A673 (cell line): ENCODE data around the gene SLC19A1. TPM values are rescaled to one million over a fixed set of nuclear protein-coding genes. Genes with fewer than 3 reads are reported as not detected.

Experiments
- BruUV-seq: library from RNA; stranded (reverse); fragments of 400-500 nt; replicated peaks from 2 replicates; lab custom pipeline; 2021; lab: Mats Ljungman, UMichigan
- CTCF ChIA-PET: fragments of 300-600 bp; sonication (Branson Sonifier 250); formaldehyde crosslinking; loops from one replicate; lab custom pipeline; 2022; ENCODE audit warnings: antibody characterized with exemption; lab: Charles Lee
- POLR2A ChIA-PET: fragments of 300-600 bp; sonication (Branson Sonifier 250); formaldehyde crosslinking; loops from one replicate; lab custom pipeline; 2022; ENCODE audit warnings: antibody characterized with exemption; ENCODE audit not compliant: low non-redundant PET; lab: Charles Lee
- DNase-seq: peaks from one replicate; pipeline ENCODE4 v3.0.0-alpha.2; 2015; ENCODE audit warnings: low spot score
- H3K27ac ChIP-seq: fragments of 200-600 bp; sonication (generic); 2 replicates; pipeline ENCODE4 v1.5.1; 2016; ENCODE audit warnings: mixed run types, low read depth, mild to moderate bottlenecking, mixed read lengths, antibody characterized with exemption, low read length; ENCODE audit not compliant: poor library complexity, severe bottlenecking
- H3K27me3 ChIP-seq: fragments of 200-600 bp; sonication (generic); replicated peaks from 2 replicates; pipeline ENCODE4 v1.6.1; 2017; ENCODE audit warnings: mixed run types, low read depth, mild to moderate bottlenecking, mixed read lengths, antibody characterized with exemption, low read length; ENCODE audit not compliant: insufficient read depth, poor library complexity
- H3K36me3 ChIP-seq: fragments of 200-600 bp; sonication (generic); 2 replicates; pipeline ENCODE4 v1.6.1; 2016; ENCODE audit warnings: mixed run types, mild to moderate bottlenecking, mixed read lengths, antibody characterized with exemption, low read length; ENCODE audit not compliant: insufficient read depth, poor library complexity, severe bottlenecking
- H3K4me1 ChIP-seq: fragments of 200-600 bp; sonication (generic); 2 replicates; pipeline ENCODE4 v1.6.1; 2017; ENCODE audit warnings: mixed run types, mild to moderate bottlenecking, mixed read lengths, antibody characterized with exemption, low read length; ENCODE audit not compliant: insufficient read depth, poor library complexity, severe bottlenecking
- H3K4me3 ChIP-seq: fragments of 200-600 bp; sonication (generic); 2 replicates; pipeline ENCODE4 v1.5.1; 2016; ENCODE audit warnings: low read depth, mixed run types, mild to moderate bottlenecking, mixed read lengths, low read length; ENCODE audit not compliant: poor library complexity, severe bottlenecking
- H3K9me3 ChIP-seq: fragments of 200-600 bp; sonication (generic); 2 replicates; pipeline ENCODE4 v1.6.1; 2016; ENCODE audit warnings: mixed run types, low read depth, mild to moderate bottlenecking, mixed read lengths, antibody characterized with exemption, low read length; ENCODE audit not compliant: poor library complexity, severe bottlenecking
- CTCF ChIP-seq: fragments of 300-800, 200-600 bp; sonication (generic); conservative IDR thresholded peaks from 2 replicates; pipeline ENCODE4 v1.5.1; 2017; ENCODE audit warnings: low read depth, mild to moderate bottlenecking, antibody characterized with exemption, low read length, moderate library complexity, mixed read lengths
- EZH2 ChIP-seq: fragments of 200-600 bp; sonication (generic); IDR thresholded peaks from 2 replicates; pipeline ENCODE4 v1.6.1; 2017; ENCODE audit warnings: borderline replicate concordance, low read depth, mild to moderate bottlenecking, mixed read lengths, antibody characterized with exemption, low read length; ENCODE audit not compliant: poor library complexity, severe bottlenecking
- intact Hi-C: fragments of 100-400 bp; cut with micrococcal nuclease; formaldehyde crosslinking; loops from one replicate; pipeline ENCODE4 v1.10.0; 2022; ENCODE audit not compliant: unreplicated experiment
- total RNA-seq: library from RNA; stranded (reverse); gene quantifications from 2 replicates; pipeline ENCODE4 v1.2.3, GENCODE V29; 2021

Gene SLC19A1
- total RNA-seq, 1 experiment from 2014 or later = 72.1 TPM

- no peaks in the 10 kb centered on the region for H3K36me3 ChIP-seq
- no peak overlapping the region for H3K27ac ChIP-seq
- intact Hi-C loops = no loop called here
- no peak overlapping the region for H3K4me3 ChIP-seq
- H3K9me3 ChIP-seq = no peaks in the 10 kb centered on the region
- DNase-seq = no peak
- no peaks in the 10 kb centered on the region for H3K27me3 ChIP-seq
- TF ChIP-seq CTCF = no peak
- no peak for TF ChIP-seq EZH2
- no peaks in the 10 kb centered on the region for H3K4me1 ChIP-seq
- BruUV-seq = no TSS peak
- ChIA-PET POLR2A (no interaction called here), CTCF (no interaction called here)
Measured at GRCh38 chr21:45497846-45498645, 44.2 kb downstream of the SLC19A1 start.

GRCh38 chr21:45496968-45497845 lies 45.0 kb downstream of the SLC19A1 start:
- Histone ChIP-seq H3K27ac (no peak overlapping the region), H3K4me3 (no peak overlapping the region), H3K27me3 (no peaks in the 10 kb centered on the region), H3K9me3 (no peaks in the 10 kb centered on the region), H3K4me1 (no peaks in the 10 kb centered on the region), H3K36me3 (no peaks in the 10 kb centered on the region)
- DNase-seq = no peak
- ChIA-PET CTCF (no interaction called here), POLR2A (no interaction called here)
- no TSS peak for BruUV-seq
- TF ChIP-seq EZH2 (no peak), CTCF (no peak)
- intact Hi-C loops = no loop called here

- Histone ChIP-seq H3K9me3 (no peaks in the 10 kb centered on the region), H3K4me1 (no peaks in the 10 kb centered on the region), H3K27ac (no peak overlapping the region), H3K27me3 (no peaks in the 10 kb centered on the region), H3K36me3 (no peaks in the 10 kb centered on the region), H3K4me3 (no peak overlapping the region)
- ChIA-PET POLR2A (no interaction called here), CTCF (no interaction called here)
- intact Hi-C loops = no loop called here
- no TSS peak for BruUV-seq
- no peak for DNase-seq
- no peak for TF ChIP-seq EZH2
- TF ChIP-seq CTCF = no peak
Measured at GRCh38 chr21:45496151-45496967, 45.9 kb downstream of the SLC19A1 start.
